ENCODE measurements around the gene BBX.

BBX gene

DNA sequence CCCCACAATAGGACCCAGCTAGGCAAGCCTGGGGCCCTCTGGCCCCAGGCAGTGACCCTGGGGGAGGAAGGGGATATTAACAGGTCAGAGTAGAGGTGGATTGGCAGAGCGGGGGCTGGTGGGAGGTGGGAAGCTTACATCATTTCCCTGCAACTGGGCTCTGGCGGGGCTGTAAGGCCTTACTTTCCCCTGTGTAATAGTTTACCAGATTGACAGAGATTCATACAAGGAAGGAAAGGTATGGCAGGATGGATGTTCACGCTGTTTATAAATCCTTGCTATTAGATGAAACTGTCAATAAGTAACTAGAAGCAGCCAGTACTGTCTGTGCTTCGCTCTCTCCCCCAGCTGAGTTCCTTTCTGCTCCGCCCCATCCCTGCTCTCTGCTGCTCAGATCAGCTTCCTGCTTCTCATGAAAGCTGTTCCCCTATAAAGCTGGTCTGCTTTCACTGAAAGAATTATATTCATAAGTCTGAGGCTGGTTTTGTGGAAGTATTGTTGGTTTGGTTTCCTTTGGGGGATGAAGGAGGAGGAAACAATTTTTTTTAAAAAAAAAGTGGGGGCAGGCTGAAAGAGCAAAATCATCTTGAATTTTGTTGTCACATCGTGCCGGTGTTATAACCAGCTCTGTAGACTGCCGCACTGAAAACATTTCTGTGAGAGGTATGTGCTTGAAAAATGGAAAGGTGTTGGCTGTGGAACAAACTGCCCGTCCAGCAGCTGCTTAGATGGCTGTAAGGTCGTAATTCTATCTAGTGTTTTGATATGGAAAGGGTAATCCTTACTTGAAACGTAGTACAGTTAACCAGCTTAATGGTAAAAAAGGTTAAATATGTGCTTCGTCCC is 76.4 kb downstream of the BBX start:
- no peak for DNase-seq (ENCODE audit: low read depth, low spot score)

DNA sequence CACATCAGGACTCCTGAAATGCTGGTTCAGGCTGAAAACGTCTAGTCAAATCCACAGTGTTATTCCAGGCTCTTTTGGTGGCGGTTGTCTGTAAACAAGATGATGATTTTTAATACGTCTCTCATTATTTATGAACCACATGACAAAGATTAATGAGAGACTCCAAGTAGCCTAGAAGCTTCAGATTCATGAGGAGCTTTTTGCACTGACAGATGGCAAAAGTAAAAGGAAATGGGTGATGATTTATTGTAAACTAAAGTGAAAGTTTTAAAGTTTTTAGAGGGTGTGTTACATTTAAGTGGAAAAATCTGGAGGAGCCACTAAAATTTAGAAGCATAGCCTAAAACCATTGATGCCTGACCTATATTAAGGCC is 77.0 kb downstream of the BBX start:
- DNase-seq (ENCODE audit: low read depth, low spot score) = no peak

DNA sequence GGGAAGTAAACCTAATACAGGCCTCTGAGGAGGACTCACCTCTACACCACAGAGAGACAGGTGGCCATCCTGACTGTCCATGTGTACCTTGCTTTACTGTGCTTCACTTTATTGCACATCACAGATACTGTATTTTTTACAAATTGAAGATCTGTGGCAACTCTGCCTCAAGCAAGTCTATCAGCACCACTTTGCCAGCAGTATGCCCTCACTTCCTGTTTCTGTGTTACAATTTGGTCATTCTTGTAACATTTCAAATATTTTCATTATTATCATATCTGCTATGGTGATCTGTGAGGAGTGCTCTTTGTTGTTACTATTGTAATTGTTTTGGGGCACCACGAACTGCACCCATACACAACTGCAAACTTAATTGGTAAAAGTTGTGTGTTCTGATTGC is 78.0 kb downstream of the BBX start:
- no peak for DNase-seq (ENCODE audit: low read depth, low spot score)

DNA sequence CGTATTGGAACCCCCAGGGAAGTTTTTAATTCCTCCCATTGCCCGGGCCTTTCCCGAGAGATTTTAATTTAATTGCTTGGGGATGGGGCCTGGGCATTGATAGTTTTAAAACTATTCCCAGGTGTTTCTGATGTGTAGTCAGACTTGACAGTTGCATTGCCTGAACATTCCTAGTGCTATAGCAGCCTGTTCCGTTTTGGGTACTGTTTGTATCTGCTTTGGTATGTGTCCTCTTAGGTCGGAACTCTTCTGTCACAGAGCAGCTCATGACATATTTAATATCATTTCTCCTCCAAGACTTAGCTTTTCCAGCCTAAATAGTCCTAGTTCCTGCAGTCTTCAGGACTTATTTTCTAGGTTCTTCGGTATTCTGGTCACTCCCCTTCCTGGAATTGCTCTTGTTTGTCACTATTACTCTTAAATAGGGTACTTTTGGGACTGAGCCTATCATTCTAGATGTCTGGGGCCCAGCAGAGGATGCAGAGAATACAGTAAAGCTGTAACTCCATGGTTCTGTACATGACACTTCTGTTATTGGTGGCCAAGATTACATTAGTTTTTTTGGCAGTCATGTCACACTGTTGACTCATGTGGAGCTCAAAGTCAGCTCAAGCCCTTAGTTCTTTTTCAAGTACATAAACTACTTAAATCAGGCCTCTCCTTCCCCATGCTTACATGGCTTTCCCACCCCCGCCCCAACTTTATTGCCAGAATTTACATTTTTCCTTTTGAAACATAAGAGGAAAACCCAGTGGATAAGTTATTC is 81.5 kb downstream of the BBX start:
- DNase-seq (ENCODE audit: low read depth, low spot score) = no peak

GRCh38 chr3:107611775-107612469 is 89.2 kb downstream of the BBX start:
- DNase-seq (ENCODE audit: low read depth, low spot score) = no peak

GRCh38 chr3:107612664-107613084 is 89.9 kb downstream of the BBX start:
- DNase-seq (ENCODE audit: low read depth, low spot score) = no peak

DNA sequence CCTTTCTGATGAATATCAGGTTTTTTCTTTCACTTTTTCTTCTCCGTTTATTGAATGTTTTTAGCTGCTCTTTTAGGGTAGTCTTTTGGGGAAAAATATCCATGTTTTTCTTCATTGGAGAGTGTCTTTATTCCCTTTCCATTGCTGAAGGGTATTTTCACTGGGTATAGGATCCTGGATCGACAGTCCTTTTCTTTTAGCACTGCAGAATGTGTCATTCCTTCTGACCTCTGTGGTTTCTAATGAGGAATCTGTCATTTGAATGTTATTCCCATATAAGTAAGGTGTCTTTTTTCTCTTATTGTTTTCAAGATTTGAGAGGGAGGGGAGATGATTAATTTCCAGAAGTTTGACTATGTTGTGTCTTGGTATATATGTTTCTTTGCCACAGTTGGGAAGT is 96.8 kb downstream of the BBX start:
- DNase-seq (ENCODE audit: low read depth, low spot score) = no peak

DNA sequence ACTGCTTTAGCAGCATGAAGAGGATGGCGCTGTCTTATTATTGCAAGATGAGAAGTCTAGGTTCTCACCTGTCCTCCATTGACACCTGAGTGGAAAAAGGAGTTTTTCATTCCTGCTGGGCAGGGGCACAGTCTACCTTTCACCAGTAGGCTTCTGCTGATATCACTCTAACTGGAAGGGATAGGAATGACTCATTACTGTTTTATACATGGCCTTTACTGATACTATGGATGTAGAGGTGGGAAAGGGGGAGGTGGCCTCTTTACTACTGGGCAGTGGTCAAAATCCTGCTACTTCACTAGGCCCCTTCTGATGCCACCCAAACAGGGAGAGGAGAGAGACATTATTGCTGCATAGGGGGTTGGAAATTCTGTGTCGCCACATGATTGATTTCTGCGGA is 97.8 kb downstream of the BBX start:
- no peak for DNase-seq (ENCODE audit: low read depth, low spot score)

DNA sequence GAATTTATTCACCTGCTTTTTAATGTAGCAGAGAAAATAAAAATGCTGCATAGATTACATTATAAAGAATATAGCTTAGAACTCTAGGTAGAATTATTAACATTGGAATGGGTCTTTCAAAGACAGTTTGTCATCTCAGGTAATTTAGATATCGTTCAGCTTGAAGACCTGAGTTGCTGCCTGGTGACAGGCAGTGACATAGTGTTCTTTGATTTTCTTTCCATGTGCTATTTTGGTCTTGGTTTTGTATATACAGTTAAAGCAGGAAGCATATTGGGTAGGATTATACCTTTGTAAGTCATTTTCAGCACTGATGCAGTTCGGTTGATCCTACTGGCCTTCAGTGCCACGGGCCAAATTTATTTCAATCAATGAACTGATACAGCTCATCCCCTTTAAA is 98.7 kb downstream of the BBX start:
- no peak for DNase-seq (ENCODE audit: low read depth, low spot score)

DNA sequence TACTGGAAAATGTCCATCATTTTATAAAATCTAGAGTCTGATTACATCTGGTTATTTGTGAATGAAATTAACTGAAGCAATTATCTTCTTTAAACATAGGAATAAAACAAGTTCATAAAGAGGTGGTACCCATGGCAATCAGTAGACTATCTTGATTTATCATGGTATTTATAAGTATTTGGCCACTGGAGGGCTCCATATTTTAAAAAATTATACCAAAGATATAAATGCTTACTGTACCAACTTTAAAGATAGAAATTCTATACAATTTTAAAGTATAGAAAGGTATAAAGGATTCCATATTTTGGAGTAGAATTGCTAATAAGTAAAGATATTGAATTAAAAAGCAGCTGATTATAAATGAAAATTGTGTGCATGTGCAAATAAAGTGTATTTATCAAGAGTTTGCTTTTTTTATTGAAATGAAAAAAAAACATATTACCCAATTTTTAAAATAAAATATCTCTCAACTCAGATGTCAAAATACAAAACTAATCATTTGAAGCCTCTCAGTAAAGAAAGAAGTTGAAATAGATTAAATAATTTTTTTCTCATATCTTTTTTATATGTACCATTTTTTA is 105.3 kb downstream of the BBX start:
- no peak for DNase-seq (ENCODE audit: low read depth, low spot score)

DNA sequence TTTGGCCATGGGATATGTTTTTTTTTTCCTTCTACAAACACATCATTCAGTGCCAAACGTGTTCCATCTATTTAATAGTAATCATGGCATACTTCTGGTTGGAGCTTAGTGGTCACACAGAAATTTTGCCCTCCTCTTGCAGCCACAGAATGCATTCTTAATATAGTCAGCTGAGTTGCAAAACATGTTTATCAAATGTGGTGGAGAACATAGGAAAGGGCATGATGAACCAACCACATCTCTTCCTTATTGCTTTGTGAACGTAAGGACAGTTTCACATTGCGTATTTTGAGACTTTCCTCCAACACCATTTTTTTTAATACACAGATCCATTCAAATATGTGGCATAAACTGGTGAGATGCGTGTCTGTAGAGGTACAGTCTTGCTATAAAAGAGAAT is 106.8 kb downstream of the BBX start:
- DNase-seq (ENCODE audit: low read depth, low spot score) = no peak

GRCh38 chr3:107630779-107631178 is 108.0 kb downstream of the BBX start:
- no peak for DNase-seq (ENCODE audit: low read depth, low spot score)

DNA sequence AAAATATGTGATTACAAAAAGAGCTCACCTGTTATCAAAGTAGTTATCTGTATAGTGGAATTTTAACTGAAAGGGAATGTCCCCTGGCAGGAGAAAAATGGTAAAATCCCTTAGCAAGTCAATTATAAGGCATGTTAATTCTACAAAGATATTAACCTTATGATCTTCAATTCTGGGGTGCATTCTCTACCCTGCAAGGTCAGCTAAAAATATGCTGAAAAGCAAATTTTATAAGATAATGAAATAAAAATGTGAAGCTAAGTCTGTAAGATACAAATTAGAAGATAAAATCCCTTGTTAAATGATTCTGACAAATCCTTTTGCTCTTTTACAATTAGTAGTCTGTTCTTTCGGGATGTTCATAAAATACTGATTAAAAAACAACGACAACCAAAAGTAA is 109.8 kb downstream of the BBX start:
- DNase-seq (ENCODE audit: low read depth, low spot score) = no peak

GRCh38 chr3:107633327-107634098 is 110.8 kb downstream of the BBX start:
- DNase-seq (ENCODE audit: low read depth, low spot score) = no peak

GRCh38 chr3:107634099-107634489 is 111.3 kb downstream of the BBX start:
- no peak for DNase-seq (ENCODE audit: low read depth, low spot score)

DNA sequence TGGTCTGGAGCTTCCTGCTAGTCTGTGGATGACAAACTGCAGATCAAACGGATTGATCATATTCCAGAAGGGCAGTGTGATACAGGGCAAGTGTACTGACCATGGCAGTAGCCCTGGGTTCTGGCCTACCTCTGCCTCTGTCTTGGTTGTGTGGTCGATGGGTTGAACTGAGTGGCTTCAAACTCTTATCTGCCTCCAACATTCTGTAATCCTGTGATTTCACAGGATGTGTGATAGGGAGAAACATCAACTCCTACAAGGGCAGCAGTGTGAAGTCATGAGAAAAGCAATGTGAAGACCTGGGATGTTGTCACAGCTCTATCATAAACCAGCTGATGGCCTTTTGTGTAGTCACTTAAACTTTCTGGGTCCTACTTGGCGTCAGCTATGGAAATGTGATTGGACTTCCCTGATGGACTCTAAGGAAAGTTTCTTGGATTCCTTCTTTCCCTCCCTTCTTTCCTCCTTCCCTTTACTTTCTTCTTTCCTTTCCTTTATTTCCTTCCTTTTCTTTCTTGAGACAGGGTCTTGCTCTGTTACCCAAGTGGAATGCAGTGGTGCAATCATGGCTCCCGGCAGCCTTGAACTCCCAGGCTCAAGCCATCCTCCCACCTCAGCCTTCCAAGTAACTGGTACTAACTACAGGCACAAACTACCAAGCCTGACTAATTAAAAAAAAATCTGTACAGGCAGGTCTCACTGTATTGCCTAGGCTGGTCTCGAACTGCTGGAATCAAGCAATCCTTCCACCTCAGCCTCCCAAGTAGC is 114.8 kb downstream of the BBX start:
- DNase-seq (ENCODE audit: low read depth, low spot score) = no peak

DNA sequence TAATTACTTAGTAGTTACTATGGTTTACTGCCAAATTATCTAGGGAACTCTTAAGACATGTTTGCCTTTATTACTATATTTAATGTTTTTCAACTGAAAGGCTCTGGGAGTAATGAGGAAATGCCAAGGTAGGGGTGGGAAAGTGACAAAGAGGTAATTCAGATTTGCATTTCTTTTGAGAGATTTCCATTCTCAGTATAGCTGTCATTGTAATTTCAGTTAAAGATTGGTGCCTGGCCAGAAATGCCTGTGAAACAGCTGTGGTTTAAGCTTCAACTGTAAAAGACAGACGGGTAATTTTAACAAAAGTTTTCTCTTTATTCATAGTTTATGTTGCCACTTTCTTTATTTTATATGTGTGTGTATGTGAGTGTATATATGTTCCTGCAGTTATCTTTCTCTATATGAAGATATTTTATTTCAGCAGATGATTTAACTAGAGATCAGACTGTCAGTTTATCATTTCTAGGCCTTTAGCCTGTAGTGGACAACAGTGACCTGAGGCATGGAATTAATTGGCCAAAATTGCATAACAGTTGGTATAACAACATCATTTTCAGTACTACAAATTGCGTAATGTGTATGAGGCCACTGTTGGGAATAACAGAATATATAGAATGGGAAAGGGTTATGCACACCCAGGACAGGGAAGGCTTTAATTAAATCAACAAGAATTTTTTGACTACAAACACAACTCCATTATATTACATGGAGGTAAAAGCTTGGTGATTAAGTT is 119.0 kb downstream of the BBX start:
- DNase-seq (ENCODE audit: low read depth, low spot score) = no peak

- DNase-seq (ENCODE audit: low read depth, low spot score) = no peak
Measured at GRCh38 chr3:107643038-107643883, 120.5 kb downstream of the BBX start.

DNA sequence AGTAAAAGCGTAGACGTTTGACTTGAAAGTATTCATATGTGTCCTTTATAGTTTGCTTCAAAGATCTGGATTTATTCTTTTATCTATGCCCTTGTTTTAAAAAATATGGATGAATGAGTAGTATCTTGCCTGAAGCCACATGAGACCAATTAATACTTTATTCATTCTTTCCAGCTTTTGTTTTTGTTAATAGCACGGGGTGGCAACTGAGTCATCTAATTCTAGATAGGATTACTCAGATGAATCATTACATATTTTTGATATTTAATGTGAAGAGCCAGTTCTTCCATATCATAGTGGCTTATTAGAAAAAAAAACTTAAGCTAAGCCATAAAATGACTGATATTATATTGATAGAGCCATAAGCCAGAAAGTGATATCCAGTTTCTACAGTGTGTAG is 121.9 kb downstream of the BBX start:
- no peak for DNase-seq (ENCODE audit: low read depth, low spot score)
